HCT116 (cell line): ENCODE data around the gene HBA2.

ENCODE experiments used
- CTCF ChIP-seq, 3 experiments: fragments of 200-600 bp in 1 of 3; sonication (generic) in 1 of 3; IDR thresholded peaks in 2 of 3; conservative IDR thresholded peaks in 1 of 3; 2 replicates each; pipeline ENCODE4 v1.5.1; 2012 to 2017; ENCODE audit warnings: low read depth in 2 of 3, low read length in 2 of 3, antibody characterized with exemption in 1 of 3, borderline replicate concordance in 1 of 3, control low read depth in 1 of 3, mild to moderate bottlenecking in 1 of 3, mixed read lengths in 1 of 3, mixed run types in 1 of 3, moderate library complexity in 1 of 3; ENCODE audit not compliant: insufficient read depth in 1 of 3
- EGR1 ChIP-seq: IDR thresholded peaks from 2 replicates; pipeline ENCODE4 v1.6.1; 2012; ENCODE audit warnings: low read depth
- EZH2 ChIP-seq: fragments of 200-600 bp; sonication (generic); IDR thresholded peaks from 2 replicates; pipeline ENCODE4 v1.6.1; 2017; ENCODE audit warnings: antibody characterized with exemption, mixed run types
- JUND ChIP-seq: IDR thresholded peaks from 2 replicates; pipeline ENCODE4 v1.6.1; 2012
- MAX ChIP-seq: IDR thresholded peaks from 2 replicates; pipeline ENCODE4 v1.6.1; 2012
- POLR2A ChIP-seq: IDR thresholded peaks from 2 replicates; pipeline ENCODE4 v1.7.0; 2011; ENCODE audit warnings: borderline replicate concordance; ENCODE audit not compliant: insufficient read depth, insufficient read length; ENCODE audit errors: extremely low read depth
- POLR2AphosphoS5 ChIP-seq: IDR thresholded peaks from 2 replicates; pipeline ENCODE4 v1.6.1; 2011; ENCODE audit warnings: mild to moderate bottlenecking, low read depth, low read length, moderate library complexity
- RAD21 ChIP-seq: IDR thresholded peaks from 2 replicates; pipeline ENCODE4 v1.6.1; 2012; ENCODE audit warnings: low read depth, mild to moderate bottlenecking
- SP1 ChIP-seq: IDR thresholded peaks from 2 replicates; pipeline ENCODE4 v1.6.1; 2012; ENCODE audit warnings: low read depth
- SRF ChIP-seq: IDR thresholded peaks from 2 replicates; pipeline ENCODE4 v1.6.1; 2012; ENCODE audit warnings: low read depth
- YY1 ChIP-seq: IDR thresholded peaks from 2 replicates; pipeline ENCODE4 v1.6.1; 2011; ENCODE audit warnings: low read length, low read depth, moderate library complexity, mild to moderate bottlenecking; ENCODE audit not compliant: insufficient replicate concordance; ENCODE audit errors: extremely low read depth
- ZBTB33 ChIP-seq: IDR thresholded peaks from 2 replicates; pipeline ENCODE4 v1.6.1; 2011; ENCODE audit warnings: mild to moderate bottlenecking, low read length, moderate library complexity; ENCODE audit not compliant: insufficient replicate concordance; ENCODE audit errors: extremely low read depth
- ZFX ChIP-seq: fragments of 450-650 bp; IDR thresholded peaks from 2 replicates; pipeline ENCODE4 v1.6.1; 2017

GRCh38 chr16:166375-167121 lies 6.1 kb upstream of the HBA2 start:
- no peak for TF ChIP-seq MAX
- no peak for TF ChIP-seq ZFX
- no peak for TF ChIP-seq POLR2A
- TF ChIP-seq CTCF (IDR thresholded peaks at IDR 0.05 in 2 of 3, conservative IDR thresholded peaks at IDR 0.05 in 1 of 3; ENCODE audit: borderline replicate concordance in 1 of 3, insufficient read depth in 1 of 3, low read depth in 2 of 3, low read length in 2 of 3): no peak
- no peak for TF ChIP-seq EGR1
- TF ChIP-seq EZH2: no peak
- no peak for TF ChIP-seq RAD21
- no peak for TF ChIP-seq SP1
- no peak for TF ChIP-seq SRF
- TF ChIP-seq YY1: no peak
- no peak for TF ChIP-seq POLR2AphosphoS5
- TF ChIP-seq JUND: no peak
- TF ChIP-seq ZBTB33: no peak
